A673 (cell line): Measurements from ENCODE around the gene TFF1.

Experiments used
- EZH2 ChIP-seq: fragments of 200-600 bp; sonication (generic); IDR thresholded peaks from 2 replicates; pipeline ENCODE4 v1.6.1; 2017; ENCODE audit warnings: borderline replicate concordance, low read depth, mild to moderate bottlenecking, mixed read lengths, antibody characterized with exemption, low read length; ENCODE audit not compliant: poor library complexity, severe bottlenecking
- TF ChIP-seq, protein P1 (sequence below): fragments of 300-800, 200-600 bp; sonication (generic); conservative IDR thresholded peaks from 2 replicates; pipeline ENCODE4 v1.5.1; 2017; ENCODE audit warnings: low read depth, mild to moderate bottlenecking, antibody characterized with exemption, low read length, moderate library complexity, mixed read lengths

DNA sequence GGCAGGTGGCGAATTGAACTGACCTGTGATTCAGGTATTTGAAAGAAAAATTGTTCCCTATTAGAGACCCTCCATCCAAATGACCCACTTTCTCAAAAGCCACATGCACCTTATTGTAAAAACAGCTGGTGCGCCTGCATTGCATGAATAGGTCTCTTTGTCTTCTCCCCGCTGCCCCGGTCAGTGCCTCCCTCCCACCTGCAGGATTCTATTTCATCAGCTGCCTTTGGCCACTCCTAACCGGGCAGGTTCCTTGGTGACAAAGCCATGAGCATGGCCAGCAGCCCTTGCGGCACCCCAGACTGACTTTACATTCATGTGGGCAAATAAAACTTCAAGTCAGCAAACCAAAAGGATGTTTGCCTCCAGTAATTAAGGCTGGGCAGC is 23.1 kb upstream of the TFF1 start:
- TF ChIP-seq, protein P1, sequence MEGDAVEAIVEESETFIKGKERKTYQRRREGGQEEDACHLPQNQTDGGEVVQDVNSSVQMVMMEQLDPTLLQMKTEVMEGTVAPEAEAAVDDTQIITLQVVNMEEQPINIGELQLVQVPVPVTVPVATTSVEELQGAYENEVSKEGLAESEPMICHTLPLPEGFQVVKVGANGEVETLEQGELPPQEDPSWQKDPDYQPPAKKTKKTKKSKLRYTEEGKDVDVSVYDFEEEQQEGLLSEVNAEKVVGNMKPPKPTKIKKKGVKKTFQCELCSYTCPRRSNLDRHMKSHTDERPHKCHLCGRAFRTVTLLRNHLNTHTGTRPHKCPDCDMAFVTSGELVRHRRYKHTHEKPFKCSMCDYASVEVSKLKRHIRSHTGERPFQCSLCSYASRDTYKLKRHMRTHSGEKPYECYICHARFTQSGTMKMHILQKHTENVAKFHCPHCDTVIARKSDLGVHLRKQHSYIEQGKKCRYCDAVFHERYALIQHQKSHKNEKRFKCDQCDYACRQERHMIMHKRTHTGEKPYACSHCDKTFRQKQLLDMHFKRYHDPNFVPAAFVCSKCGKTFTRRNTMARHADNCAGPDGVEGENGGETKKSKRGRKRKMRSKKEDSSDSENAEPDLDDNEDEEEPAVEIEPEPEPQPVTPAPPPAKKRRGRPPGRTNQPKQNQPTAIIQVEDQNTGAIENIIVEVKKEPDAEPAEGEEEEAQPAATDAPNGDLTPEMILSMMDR: no peak
- no peak for TF ChIP-seq EZH2
